Measurements from ENCODE around the gene CACNA2D2. TPM values are rescaled to one million over a fixed set of nuclear protein-coding genes. Genes with fewer than 3 reads are reported as not detected.

CACNA2D2 gene
- total and polyA plus RNA-seq, 5 donors = 8.7 to 56.1 (median 40.0) TPM

DNA sequence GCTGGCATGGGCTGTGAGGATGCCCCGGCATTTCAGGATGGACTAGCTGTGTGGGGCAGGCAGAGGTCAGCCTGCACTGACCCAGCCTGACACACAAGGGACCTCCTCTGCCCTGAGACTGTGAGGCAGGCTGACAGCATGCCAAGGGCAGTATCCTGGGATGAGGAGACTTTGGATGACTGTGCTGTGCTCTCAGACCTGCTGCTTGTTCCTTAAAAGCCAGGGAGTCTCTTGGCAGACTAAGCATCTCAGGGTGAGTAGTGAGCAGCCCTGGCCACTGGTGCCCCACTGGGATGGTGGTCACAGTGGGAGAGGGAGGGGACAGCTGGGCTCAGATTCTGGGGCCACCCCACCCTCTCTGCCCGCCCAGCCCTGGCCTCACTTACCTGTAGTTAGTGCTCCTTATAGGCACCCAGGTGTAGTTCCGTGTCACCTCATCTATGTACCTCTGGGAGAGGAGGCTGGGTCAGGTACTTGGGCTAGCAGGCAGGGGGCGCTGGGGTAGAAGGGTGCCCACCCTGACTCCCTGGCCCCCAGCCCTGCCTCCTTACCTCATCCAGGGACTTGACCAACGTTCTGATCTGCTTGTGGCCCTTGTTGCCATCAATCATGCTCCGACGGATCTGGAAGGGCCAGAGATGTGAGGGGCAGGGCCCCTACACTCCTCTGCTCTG is 128.0 kb downstream of the CACNA2D2 start:
- DNase-seq (no peak), ATAC-seq (no peak)
- Histone ChIP-seq H3K27ac (ENCODE audit: low read length) (no peak overlapping the region), H3K9me3 (ENCODE audit: control insufficient read depth, low read length) (no peaks in the 10 kb centered on the region), H3K4me3 (ENCODE audit: low read length) (no peak overlapping the region), H3K4me1 (ENCODE audit: control insufficient read depth, insufficient read depth, low read length) (no peaks in the 10 kb centered on the region), H3K27me3 (ENCODE audit: control insufficient read depth, insufficient read depth) (no peaks in the 10 kb centered on the region)
- intact Hi-C loops (cut with DNase I) = no loop called here
- WGBS = 73% methylated on average over 7 of the region's 7 CpGs

GRCh38 chr3:50374363-50375257 is 128.8 kb downstream of the CACNA2D2 start:
- Histone ChIP-seq H3K4me1 (ENCODE audit: control insufficient read depth, insufficient read depth, low read length) (no peaks in the 10 kb centered on the region), H3K9me3 (ENCODE audit: control insufficient read depth, low read length) (no peaks in the 10 kb centered on the region), H3K4me3 (ENCODE audit: low read length) (no peak overlapping the region), H3K27ac (ENCODE audit: low read length) (no peak overlapping the region), H3K27me3 (ENCODE audit: control insufficient read depth, insufficient read depth) (no peaks in the 10 kb centered on the region)
- DNase-seq = no peak
- intact Hi-C loops (cut with DNase I) = no loop called here
- no peak for ATAC-seq
- WGBS = 79% methylated on average over 22 of the region's 22 CpGs

DNA sequence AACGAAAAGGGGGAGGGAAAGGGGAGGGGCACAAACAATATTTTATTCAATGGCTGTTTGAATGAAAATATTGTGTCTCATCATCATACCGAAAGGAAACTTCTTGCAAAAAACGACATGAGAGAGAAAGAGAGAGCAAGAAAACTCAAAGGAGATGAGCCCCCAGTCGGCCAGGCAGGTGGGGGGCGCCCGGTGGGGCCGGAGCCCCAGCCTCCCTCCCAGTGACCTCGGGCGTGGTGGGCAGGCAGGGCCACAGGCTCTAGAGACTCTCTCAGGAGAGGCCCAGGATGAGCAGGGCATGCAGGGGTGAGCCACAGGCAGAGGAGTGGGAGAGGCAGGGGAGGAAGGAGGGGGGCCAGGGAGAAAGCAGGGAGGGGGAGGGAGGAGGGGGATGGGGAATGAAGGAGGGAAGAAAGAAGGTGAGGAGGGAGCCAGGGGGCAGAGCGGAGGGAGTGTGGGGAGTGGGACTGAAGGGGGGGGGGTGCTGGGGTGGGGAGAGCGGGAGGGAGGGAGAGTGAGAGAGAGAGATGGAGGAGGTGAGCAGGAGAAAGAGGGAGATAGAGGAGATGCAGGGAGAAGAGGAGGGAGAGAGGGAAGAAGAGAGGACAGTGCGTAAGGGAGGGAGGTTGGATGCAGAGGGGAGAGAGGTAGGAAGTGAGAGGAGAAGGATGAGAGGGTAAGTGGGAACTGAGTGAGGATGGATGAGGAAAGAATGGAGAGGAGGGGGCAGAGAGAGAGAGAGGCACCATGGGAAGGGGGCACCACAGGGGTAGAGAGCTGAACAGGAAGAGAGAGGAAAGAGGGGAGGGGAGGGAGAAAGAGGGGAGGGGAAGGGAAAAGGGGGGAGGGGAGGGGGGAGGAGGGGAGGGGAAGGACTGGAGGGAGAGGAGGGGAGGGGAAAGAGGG is 130.0 kb downstream of the CACNA2D2 start:
- Histone ChIP-seq H3K27me3 (ENCODE audit: control insufficient read depth, insufficient read depth) (no peaks in the 10 kb centered on the region), H3K27ac (ENCODE audit: low read length) (no peak overlapping the region), H3K4me3 (ENCODE audit: low read length) (no peak overlapping the region), H3K9me3 (ENCODE audit: control insufficient read depth, low read length) (no peaks in the 10 kb centered on the region), H3K4me1 (ENCODE audit: control insufficient read depth, insufficient read depth, low read length) (no peaks in the 10 kb centered on the region)
- intact Hi-C loops (cut with DNase I) = no loop called here
- ATAC-seq = no peak
- 59% methylated on average over 12 of the region's 12 CpGs for WGBS
- DNase-seq = no peak

DNA sequence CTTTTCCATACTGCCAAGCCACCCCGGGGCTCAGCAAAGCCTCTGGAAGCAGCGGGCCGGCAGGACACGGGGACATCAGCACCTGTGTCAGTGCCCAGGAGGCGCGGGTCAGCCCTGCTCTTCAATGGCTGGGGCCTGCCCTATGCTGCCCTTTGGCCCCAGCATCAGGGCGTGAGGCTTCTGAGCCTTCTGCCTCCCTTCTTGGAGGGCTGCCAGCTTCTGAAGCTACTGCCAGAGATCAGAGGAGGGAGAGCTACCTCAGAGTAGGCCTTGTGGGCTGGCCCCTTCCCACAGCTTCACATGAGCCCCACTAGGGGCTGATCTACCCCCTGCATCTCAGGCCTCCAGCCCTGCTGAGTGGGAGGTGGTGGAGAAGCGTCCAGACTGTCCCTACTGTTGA is 131.1 kb downstream of the CACNA2D2 start:
- no peak for DNase-seq
- no peak overlapping the region for H3K27ac ChIP-seq (ENCODE audit: low read length)
- ATAC-seq = no peak
- H3K9me3 ChIP-seq (ENCODE audit: control insufficient read depth, low read length) = no peaks in the 10 kb centered on the region
- H3K4me1 ChIP-seq (ENCODE audit: control insufficient read depth, insufficient read depth, low read length) = no peaks in the 10 kb centered on the region
- 65% methylated on average over 8 of the region's 8 CpGs for WGBS
- intact Hi-C loops (cut with DNase I) = no loop called here
- H3K27me3 ChIP-seq (ENCODE audit: control insufficient read depth, insufficient read depth) = no peaks in the 10 kb centered on the region
- H3K4me3 ChIP-seq (ENCODE audit: low read length) = no peak overlapping the region

DNA sequence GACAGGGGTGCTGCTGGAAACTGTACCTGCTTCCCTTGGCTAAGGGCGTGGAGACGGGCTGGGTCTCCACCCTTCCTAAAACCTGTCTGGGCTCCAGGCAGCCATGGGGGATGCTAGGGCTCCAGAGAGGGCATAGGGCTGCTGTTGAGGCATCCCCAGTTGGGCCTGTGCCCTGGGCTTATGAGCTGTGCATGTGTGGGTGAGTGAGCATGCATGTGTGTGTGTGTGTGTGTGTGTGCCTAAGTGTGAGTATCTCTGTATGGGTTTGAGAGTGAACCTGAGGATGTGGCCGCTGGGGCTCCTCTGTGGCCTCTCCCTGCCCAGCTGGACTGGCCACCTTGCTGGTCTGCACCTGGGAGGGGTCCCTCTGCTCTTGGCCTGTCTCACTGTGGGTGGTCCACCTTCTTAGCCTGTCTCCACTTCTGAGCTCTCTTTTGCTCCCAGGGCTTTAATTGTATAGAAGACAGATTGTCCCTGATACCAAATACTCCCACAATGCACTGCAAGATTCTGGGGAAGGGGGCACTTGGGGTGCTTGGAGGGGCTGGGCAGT is 132.2 kb downstream of the CACNA2D2 start:
- DNase-seq (no peak), ATAC-seq (no peak)
- WGBS = 84% methylated on average over 3 of the region's 3 CpGs
- no peak overlapping the region for H3K27ac ChIP-seq (ENCODE audit: low read length)
- intact Hi-C loops (cut with DNase I) = no loop called here
- no peaks in the 10 kb centered on the region for H3K4me1 ChIP-seq (ENCODE audit: control insufficient read depth, insufficient read depth, low read length)
- H3K9me3 ChIP-seq (ENCODE audit: control insufficient read depth, low read length) = no peaks in the 10 kb centered on the region
- no peaks in the 10 kb centered on the region for H3K27me3 ChIP-seq (ENCODE audit: control insufficient read depth, insufficient read depth)
- no peak overlapping the region for H3K4me3 ChIP-seq (ENCODE audit: low read length)

GRCh38 chr3:50370594-50370993 is 132.8 kb downstream of the CACNA2D2 start:
- DNase-seq = no peak
- Histone ChIP-seq H3K4me1 (ENCODE audit: control insufficient read depth, insufficient read depth, low read length) (no peaks in the 10 kb centered on the region), H3K9me3 (ENCODE audit: control insufficient read depth, low read length) (no peaks in the 10 kb centered on the region), H3K27ac (ENCODE audit: low read length) (no peak overlapping the region), H3K4me3 (ENCODE audit: low read length) (no peak overlapping the region), H3K27me3 (ENCODE audit: control insufficient read depth, insufficient read depth) (no peaks in the 10 kb centered on the region)
- no peak for ATAC-seq
- intact Hi-C loops (cut with DNase I) = no loop called here
- WGBS = 48% methylated on average over 14 of the region's 14 CpGs

DNA sequence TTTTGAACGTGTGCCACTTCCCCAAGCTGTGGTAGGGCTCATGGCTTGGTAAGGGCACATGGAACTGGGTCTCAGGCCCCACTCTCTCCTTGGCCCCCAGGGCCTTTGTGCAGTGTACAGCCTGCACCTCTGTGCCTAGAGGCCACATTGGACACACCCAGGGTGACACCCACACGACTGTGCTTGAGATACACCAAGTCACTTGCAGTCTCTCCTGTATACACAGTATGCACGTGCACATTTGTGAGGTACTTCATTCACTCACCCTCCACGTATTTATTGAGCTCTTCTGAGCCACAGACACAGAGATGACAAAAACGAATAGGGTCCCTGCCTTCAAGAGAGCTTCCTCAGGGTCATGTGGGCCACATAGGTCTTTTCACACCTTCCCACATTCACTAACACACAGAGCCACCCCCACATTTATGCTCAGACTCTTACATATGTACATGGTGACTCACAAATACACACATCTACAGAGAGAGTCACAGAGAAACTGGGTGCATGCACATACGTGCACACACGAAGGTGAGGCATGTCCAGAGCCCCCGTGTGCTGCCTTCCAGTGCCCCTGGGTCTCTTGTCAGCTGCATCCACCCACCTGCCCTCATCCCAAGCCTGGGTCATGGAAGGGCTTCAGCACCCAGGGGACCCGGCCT is 134.3 kb downstream of the CACNA2D2 start:
- no peaks in the 10 kb centered on the region for H3K9me3 ChIP-seq (ENCODE audit: control insufficient read depth, low read length)
- no peaks in the 10 kb centered on the region for H3K4me1 ChIP-seq (ENCODE audit: control insufficient read depth, insufficient read depth, low read length)
- H3K27ac ChIP-seq (ENCODE audit: low read length) = no peak overlapping the region
- ATAC-seq = no peak
- H3K27me3 ChIP-seq (ENCODE audit: control insufficient read depth, insufficient read depth) = no peaks in the 10 kb centered on the region
- no peak for DNase-seq
- WGBS = 77% methylated on average over 9 of the region's 9 CpGs
- intact Hi-C loops (cut with DNase I) = no loop called here
- H3K4me3 ChIP-seq (ENCODE audit: low read length) = no peak overlapping the region

DNA sequence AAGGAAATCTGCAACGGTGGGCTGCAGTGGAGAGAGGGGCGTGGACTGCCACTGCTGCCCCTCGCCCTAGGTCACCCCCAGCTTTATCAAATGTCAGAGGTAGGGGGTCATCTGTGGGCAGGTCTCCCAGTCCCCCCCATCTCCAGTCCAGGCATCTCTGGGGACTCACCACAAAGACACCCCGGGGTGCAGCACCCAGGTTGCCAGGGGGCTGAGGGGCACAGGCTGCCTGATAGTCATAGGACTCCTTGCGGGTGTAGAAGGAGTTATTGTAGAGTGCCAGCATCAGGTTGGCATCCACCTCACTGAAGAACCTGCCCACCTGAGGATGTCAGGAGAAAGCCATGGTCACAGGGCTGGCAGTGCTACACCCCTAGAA is 137.6 kb downstream of the CACNA2D2 start:
- intact Hi-C loops (cut with DNase I) = no loop called here
- ATAC-seq (no peak), DNase-seq (no peak)
- Histone ChIP-seq H3K27ac (ENCODE audit: low read length) (no peak overlapping the region), H3K4me1 (ENCODE audit: control insufficient read depth, insufficient read depth, low read length) (no peaks in the 10 kb centered on the region), H3K9me3 (ENCODE audit: control insufficient read depth, low read length) (no peaks in the 10 kb centered on the region), H3K27me3 (ENCODE audit: control insufficient read depth, insufficient read depth) (no peaks in the 10 kb centered on the region), H3K4me3 (ENCODE audit: low read length) (no peak overlapping the region)
- 86% methylated on average over 5 of the region's 5 CpGs for WGBS

DNA sequence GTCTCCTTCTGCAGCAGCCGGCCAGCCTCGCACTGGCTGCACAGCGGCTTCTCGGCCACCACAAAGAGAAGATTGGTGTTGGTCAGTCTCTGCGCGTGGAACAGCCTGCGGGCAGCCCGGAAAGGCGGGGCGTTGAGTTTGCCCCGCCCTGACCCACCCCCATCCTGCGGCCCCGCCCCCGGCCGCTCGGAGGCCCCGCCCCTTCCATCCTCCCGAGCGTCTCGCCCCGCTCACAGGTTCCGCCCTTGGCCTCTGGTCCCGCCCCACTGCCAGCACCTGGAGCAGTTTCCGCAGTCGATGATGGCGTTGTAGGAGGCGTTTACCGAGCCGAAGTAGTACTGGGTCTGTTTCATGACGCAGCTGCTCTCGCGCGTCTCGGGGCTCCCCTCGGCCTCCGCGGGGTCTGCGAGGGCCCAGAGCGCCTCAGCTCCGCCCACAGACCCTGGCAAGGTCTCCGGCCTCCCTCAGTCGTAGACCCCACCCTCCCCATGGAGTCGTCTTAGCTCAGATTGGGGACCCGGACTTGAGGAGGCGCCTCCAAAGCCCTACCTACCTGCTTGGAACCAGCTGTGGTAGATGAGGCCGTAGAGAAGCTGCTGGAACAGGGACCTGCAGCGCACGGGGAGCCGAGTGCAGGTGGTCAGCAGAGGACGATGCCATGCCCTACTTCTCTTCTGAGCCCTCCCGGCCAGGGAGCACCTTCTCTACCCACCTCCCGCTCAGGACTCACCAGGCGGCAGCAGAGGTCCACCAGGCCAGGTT is 138.2 kb downstream of the CACNA2D2 start:
- intact Hi-C loops (cut with DNase I) = no loop called here

More for the DNA sequence above, 138.2 kb downstream of the CACNA2D2 start:
- H3K4me1 ChIP-seq (ENCODE audit: control insufficient read depth, insufficient read depth, low read length) = no peaks in the 10 kb centered on the region
- ATAC-seq (peak; percentile 86 to 88), DNase-seq (peak; percentile 85 to 94 (median 93))
- H3K27me3 ChIP-seq (ENCODE audit: control insufficient read depth, insufficient read depth) = no peaks in the 10 kb centered on the region
- no peaks in the 10 kb centered on the region for H3K9me3 ChIP-seq (ENCODE audit: control insufficient read depth, low read length)
- peak overlapping the region; percentile 33 for H3K4me3 ChIP-seq (ENCODE audit: low read length)
- no peak overlapping the region for H3K27ac ChIP-seq (ENCODE audit: low read length)
- 21% methylated on average over 53 of the region's 53 CpGs for WGBS
